ENCODE measurements around the gene SSNA1. TPM values are rescaled to one million over a fixed set of nuclear protein-coding genes. Genes with fewer than 3 reads are reported as not detected.

Gene SSNA1
- total and polyA plus RNA-seq, 2 experiments from 2014 or later: 82.2 to 128 TPM

DNA sequence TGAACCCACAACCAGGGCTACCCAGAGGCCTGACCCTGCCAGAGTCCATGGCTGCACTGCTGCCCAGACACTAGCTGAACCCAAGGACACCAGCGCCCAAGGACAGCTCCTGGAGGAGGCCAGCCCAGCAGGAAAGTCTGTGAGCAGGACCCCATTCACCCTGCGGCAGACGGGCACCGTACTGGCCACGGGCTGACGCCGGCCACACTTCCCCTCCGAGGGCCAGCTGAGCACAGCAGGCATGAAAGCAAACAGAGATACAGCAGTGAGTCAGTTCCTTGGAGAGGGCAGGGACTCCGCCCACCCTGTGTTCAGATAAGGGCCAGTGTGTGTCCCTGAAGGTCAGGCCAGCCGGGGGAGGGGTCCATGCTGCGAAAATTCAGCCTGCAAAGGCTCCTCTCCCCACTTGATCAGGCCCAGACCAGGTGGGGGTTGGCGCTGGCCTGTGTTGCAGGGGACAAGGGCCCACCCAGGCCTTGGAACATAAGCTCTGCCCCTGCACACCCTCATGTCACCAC lies 30.3 kb downstream of the SSNA1 start:
- 30% methylated on average over 12 of the region's 12 CpGs for WGBS (ENCODE audit: low lambda C conversion rate, missing lambda C conversion rate)
- Histone ChIP-seq H4K20me1 (ENCODE audit: insufficient read depth, poor library complexity, severe bottlenecking) (no peaks in the 10 kb centered on the region), H3K27me3 (no peaks in the 10 kb centered on the region), H3K79me2 (no peaks in the 10 kb centered on the region), H3K36me3 (replicated peaks; ENCODE audit: insufficient read depth, low read depth) (no peaks in the 10 kb centered on the region), H3K27ac (peak overlapping the region; percentile 82), H3K4me2 (peak overlapping the region; percentile 70), H3K9me3 (ENCODE audit: low read depth) (no peaks in the 10 kb centered on the region), H2AFZ (no peak overlapping the region), H3K4me3 (no peak overlapping the region), H3K9me2 (replicated peaks; ENCODE audit: insufficient read depth) (no peaks in the 10 kb centered on the region), H3K4me1 (ENCODE audit: insufficient read depth) (peaks cover 29% of the 10 kb centered on the region)
- TF ChIP-seq EZH2phosphoT487 (IDR thresholded peaks at IDR 0.05; ENCODE audit: low read depth, severe bottlenecking, unreplicated experiment) (no peak), EZH2 (IDR thresholded peaks at IDR 0.05; ENCODE audit: borderline replicate concordance) (no peak)
- TF ChIP-seq, protein P1, sequence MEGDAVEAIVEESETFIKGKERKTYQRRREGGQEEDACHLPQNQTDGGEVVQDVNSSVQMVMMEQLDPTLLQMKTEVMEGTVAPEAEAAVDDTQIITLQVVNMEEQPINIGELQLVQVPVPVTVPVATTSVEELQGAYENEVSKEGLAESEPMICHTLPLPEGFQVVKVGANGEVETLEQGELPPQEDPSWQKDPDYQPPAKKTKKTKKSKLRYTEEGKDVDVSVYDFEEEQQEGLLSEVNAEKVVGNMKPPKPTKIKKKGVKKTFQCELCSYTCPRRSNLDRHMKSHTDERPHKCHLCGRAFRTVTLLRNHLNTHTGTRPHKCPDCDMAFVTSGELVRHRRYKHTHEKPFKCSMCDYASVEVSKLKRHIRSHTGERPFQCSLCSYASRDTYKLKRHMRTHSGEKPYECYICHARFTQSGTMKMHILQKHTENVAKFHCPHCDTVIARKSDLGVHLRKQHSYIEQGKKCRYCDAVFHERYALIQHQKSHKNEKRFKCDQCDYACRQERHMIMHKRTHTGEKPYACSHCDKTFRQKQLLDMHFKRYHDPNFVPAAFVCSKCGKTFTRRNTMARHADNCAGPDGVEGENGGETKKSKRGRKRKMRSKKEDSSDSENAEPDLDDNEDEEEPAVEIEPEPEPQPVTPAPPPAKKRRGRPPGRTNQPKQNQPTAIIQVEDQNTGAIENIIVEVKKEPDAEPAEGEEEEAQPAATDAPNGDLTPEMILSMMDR (IDR thresholded peaks at IDR 0.05; ENCODE audit: poor library complexity): no peak
- peak; percentile 82 for DNase-seq (ENCODE audit: low spot score)

DNA sequence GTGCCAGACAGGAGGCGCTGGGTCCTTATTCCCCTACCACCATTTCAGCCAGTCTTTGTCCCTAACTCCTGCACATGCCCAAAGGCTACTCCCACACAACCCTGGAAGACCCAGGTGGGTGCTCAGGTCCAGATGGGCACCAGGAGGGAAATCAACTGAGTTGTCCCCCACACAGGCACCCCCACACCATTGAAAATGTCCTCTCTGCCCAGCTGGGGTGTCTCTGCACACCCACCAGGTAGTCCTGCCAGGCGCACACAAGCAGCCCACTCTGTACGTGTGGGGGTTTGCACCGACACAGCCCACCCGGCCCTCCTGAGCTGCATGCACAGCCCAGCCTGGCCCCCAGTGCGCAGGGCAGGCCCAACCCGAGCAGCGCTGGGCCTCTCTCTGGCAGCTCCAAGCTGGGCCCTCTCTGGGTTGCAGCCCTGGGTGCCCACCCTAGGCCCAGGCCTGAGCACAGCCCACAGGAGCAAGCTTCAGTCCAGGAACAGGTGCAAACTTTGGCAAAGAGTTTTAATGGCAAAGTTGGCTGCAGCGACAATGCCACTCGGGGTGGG lies 31.4 kb downstream of the SSNA1 start:
- WGBS (ENCODE audit: low lambda C conversion rate, missing lambda C conversion rate): 96% methylated on average over 10 of the region's 10 CpGs
- Histone ChIP-seq H3K4me3 (no peak overlapping the region), H3K36me3 (replicated peaks; ENCODE audit: insufficient read depth, low read depth) (no peaks in the 10 kb centered on the region), H3K9me3 (ENCODE audit: low read depth) (no peaks in the 10 kb centered on the region), H3K9me2 (replicated peaks; ENCODE audit: insufficient read depth) (no peaks in the 10 kb centered on the region), H3K27ac (peak overlapping the region; percentile 82), H3K79me2 (no peaks in the 10 kb centered on the region), H4K20me1 (ENCODE audit: insufficient read depth, poor library complexity, severe bottlenecking) (no peaks in the 10 kb centered on the region), H3K4me1 (ENCODE audit: insufficient read depth) (peaks cover 34% of the 10 kb centered on the region), H2AFZ (no peak overlapping the region), H3K27me3 (no peaks in the 10 kb centered on the region), H3K4me2 (no peak overlapping the region)
- no peak for TF ChIP-seq EZH2 (IDR thresholded peaks at IDR 0.05; ENCODE audit: borderline replicate concordance)
- DNase-seq (ENCODE audit: low spot score): no peak

DNA sequence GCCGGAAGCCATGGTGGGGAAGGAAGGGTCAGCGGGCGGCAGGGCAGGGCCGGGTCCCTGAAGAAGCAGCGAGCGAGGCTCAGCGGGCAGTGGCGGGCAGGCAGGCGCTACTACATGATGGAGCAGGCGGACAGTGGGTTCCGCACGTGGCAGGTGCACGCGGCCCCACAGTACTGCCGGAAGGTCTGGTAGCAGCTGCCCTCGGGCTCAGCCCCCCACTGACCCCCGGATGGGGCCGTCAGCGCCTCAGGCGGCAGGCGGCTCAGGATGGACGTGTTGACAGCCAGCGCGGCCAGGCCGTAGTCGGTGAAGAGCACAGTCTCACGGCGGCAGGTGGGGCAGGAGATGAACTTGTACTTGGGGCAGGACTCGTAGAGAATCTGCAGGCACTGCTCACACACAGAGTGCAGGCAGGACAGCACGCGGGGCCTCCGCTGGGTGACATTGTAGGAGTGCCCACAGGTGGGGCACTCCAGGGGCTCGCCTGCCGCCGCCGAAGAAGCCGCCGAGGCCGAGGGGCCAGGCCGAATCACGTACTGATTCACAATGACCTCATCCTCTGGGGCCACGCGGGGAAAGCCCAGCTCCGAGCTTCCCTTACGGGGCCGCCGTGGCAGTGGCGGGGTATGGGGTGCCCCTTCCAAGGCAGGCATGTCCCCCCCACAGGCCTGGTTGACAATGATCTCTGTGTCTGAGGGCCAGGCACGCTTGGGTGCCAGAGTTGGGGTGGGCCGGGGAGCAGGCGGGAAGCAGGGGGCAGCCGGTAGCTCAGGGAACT lies 32.0 kb downstream of the SSNA1 start:
- Histone ChIP-seq H2AFZ (no peak overlapping the region), H3K79me2 (no peaks in the 10 kb centered on the region), H3K27me3 (no peaks in the 10 kb centered on the region), H3K27ac (no peak overlapping the region), H3K4me2 (no peak overlapping the region), H3K4me3 (no peak overlapping the region), H4K20me1 (ENCODE audit: insufficient read depth, poor library complexity, severe bottlenecking) (no peaks in the 10 kb centered on the region), H3K9me3 (ENCODE audit: low read depth) (no peaks in the 10 kb centered on the region), H3K4me1 (ENCODE audit: insufficient read depth) (peaks cover 34% of the 10 kb centered on the region), H3K9me2 (replicated peaks; ENCODE audit: insufficient read depth) (no peaks in the 10 kb centered on the region), H3K36me3 (replicated peaks; ENCODE audit: insufficient read depth, low read depth) (no peaks in the 10 kb centered on the region)
- TF ChIP-seq EZH2 (IDR thresholded peaks at IDR 0.05; ENCODE audit: borderline replicate concordance) (no peak), EZH2phosphoT487 (IDR thresholded peaks at IDR 0.05; ENCODE audit: low read depth, severe bottlenecking, unreplicated experiment) (no peak)
- TF ChIP-seq, protein P1 (IDR thresholded peaks at IDR 0.05; ENCODE audit: poor library complexity): no peak
- no peak for DNase-seq (ENCODE audit: low spot score)
- WGBS (ENCODE audit: low lambda C conversion rate, missing lambda C conversion rate): 93% methylated on average over 47 of the region's 52 CpGs

DNA sequence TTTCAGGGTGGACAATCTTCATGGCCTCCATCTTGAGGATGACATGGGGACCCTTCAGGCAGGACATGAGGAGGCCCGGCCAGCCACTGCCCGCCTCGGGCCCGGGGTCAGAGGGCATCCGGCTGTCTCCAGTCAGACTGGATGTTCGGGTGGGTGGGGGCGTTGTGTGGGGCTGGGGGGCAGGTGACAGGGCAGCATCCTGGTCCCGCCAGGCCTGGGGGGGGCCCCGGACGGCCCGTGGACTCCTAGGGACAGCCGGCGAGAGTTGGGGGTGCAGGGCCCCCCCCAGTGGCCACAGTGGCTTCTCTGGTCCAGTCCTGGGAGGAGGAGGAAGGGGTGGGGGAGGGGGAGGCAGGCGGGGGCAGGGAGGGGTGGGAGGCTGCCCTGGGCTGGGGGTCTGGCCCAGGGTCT lies 32.6 kb downstream of the SSNA1 start:
- Histone ChIP-seq H3K4me3 (no peak overlapping the region), H3K27me3 (no peaks in the 10 kb centered on the region), H2AFZ (no peak overlapping the region), H3K36me3 (replicated peaks; ENCODE audit: insufficient read depth, low read depth) (no peaks in the 10 kb centered on the region), H4K20me1 (ENCODE audit: insufficient read depth, poor library complexity, severe bottlenecking) (no peaks in the 10 kb centered on the region), H3K9me3 (ENCODE audit: low read depth) (no peaks in the 10 kb centered on the region), H3K4me1 (ENCODE audit: insufficient read depth) (peaks cover 34% of the 10 kb centered on the region), H3K4me2 (peak overlapping the region; percentile 93), H3K79me2 (no peaks in the 10 kb centered on the region), H3K9me2 (replicated peaks; ENCODE audit: insufficient read depth) (no peaks in the 10 kb centered on the region), H3K27ac (no peak overlapping the region)
- 91% methylated on average over 6 of the region's 14 CpGs for WGBS (ENCODE audit: low lambda C conversion rate, missing lambda C conversion rate)
- no peak for DNase-seq (ENCODE audit: low spot score)
- TF ChIP-seq EZH2phosphoT487 (IDR thresholded peaks at IDR 0.05; ENCODE audit: low read depth, severe bottlenecking, unreplicated experiment) (no peak), EZH2 (IDR thresholded peaks at IDR 0.05; ENCODE audit: borderline replicate concordance) (no peak)
- TF ChIP-seq, protein P1 (IDR thresholded peaks at IDR 0.05; ENCODE audit: poor library complexity): no peak

Data from hepatocyte (in vitro differentiated cells).